GM19025 (cell line): Measurements from ENCODE around the gene DNAJC16.
"Not testable (repeated sequence)": the region's sequence is repeated elsewhere in the genome, so short reads cannot be mapped to it uniquely, and the experiment has no call there.

Source experiments
- ATAC-seq: cut with Tn5 transposase; IDR thresholded peaks from one replicate; pipeline ENCODE4 v1.9.1; 2021; ENCODE audit warnings: mild to moderate bottlenecking, low read depth, moderate library complexity; ENCODE audit not compliant: unreplicated experiment

The DNAJC16 gene

GRCh38 chr1:15504436-15504835 lies 22.2 kb upstream of the DNAJC16 start:
- no peak for ATAC-seq

GRCh38 chr1:15506831-15507230 lies 19.8 kb upstream of the DNAJC16 start:
- ATAC-seq, result no peak

GRCh38 chr1:15507278-15507677 lies 19.4 kb upstream of the DNAJC16 start:
- no peak for ATAC-seq

GRCh38 chr1:15508700-15509487 lies 17.8 kb upstream of the DNAJC16 start:
- ATAC-seq, result no peak

GRCh38 chr1:15509586-15509985 lies 17.1 kb upstream of the DNAJC16 start:
- ATAC-seq, result no peak

- no peak for ATAC-seq
Measured at GRCh38 chr1:15510611-15511405, 15.8 kb upstream of the DNAJC16 start.

GRCh38 chr1:15513192-15513591 lies 13.5 kb upstream of the DNAJC16 start:
- no peak for ATAC-seq

GRCh38 chr1:15513919-15514318 lies 12.7 kb upstream of the DNAJC16 start:
- no peak for ATAC-seq

- ATAC-seq, result not testable (repeated sequence)
Measured at GRCh38 chr1:15514557-15514956, 12.1 kb upstream of the DNAJC16 start.

GRCh38 chr1:15515022-15515663 lies 11.5 kb upstream of the DNAJC16 start:
- ATAC-seq, result no peak

- no peak for ATAC-seq
Measured at GRCh38 chr1:15519625-15520024, 7.0 kb upstream of the DNAJC16 start.

GRCh38 chr1:15521206-15521906 lies 5.3 kb upstream of the DNAJC16 start:
- not testable (repeated sequence) for ATAC-seq

- no peak for ATAC-seq
Measured at GRCh38 chr1:15522551-15522950, 4.1 kb upstream of the DNAJC16 start.

- no peak for ATAC-seq
Measured at GRCh38 chr1:15523104-15524020, 3.3 kb upstream of the DNAJC16 start.

- no peak for ATAC-seq
Measured at GRCh38 chr1:15524021-15524282, 2.7 kb upstream of the DNAJC16 start, which contains the start of gene CASP9. Gene CASP9 (minus strand): TSS chr1:15524215. CDS start chr1:15524200, 15 bp downstream.

GRCh38 chr1:15524283-15525049 lies 2.2 kb upstream of the DNAJC16 start:
- peak; percentile 41 for ATAC-seq

- ATAC-seq, result peak; percentile 27
Measured at GRCh38 chr1:15525050-15526020, 1.3 kb upstream of the DNAJC16 start.

GRCh38 chr1:15526021-15526489 lies 593 bp upstream of the DNAJC16 start:
- no peak for ATAC-seq
